Measurements from ENCODE around the gene ARHGAP23. TPM values are rescaled to one million over a fixed set of nuclear protein-coding genes. Genes with fewer than 3 reads are reported as not detected.
A peak's percentile ranks its signal among the peaks of the same experiment; 100 is the strongest.
"Not testable (repeated sequence)": the region's sequence is repeated elsewhere in the genome, so short reads cannot be mapped to it uniquely, and the experiment has no call there.

The ARHGAP23 gene
- total and polyA plus RNA-seq, 7 donors, result 0.69 to 42.1 (median 11.2) TPM

DNA sequence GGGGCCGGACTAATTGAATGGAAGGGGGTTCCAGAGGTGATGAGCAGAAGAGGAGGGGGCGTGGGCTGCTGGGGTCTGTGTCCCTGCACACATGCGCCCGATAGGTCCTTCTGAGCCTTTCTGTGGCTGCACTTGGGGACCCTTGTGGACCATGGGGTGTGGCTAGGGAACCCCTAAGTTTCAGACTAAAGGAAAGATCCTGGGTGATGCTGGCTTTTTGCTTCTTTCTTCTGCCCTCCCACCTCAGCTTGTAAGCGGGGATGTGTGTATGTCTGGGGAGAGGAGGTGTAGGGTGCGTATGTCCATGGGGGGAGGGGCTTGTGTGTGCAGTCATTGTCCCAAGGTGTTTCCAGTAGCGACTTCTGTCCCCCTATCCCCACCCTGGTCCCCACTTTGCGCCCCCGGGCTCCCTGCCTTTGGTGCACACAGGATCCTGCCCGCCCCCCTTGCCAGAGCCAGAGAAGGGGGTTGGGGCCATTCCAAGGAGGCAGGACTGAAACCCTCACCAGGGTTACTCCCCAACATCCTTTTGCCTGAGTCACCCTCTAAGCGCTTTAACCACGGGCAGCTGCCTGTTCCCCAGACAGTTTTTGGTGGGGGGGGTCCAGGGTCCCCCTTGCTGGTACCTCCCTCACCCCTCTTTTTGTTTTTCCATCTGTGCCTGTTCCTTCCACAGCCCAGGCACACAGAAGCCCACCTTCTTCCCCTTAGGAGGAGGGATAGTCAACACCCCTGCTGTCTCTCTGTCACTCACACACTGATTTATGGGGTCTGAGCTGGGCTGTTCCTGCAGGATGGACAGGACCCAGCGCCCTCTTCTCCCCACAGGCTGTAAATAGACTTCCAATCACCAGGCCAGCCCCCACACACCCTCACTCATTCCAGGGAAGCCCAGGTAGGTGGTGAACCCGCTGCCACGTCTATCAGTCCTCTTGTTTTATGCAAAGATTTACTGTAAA lies 83.2 kb downstream of the ARHGAP23 start:
- Histone ChIP-seq H3K9me3 (no peaks in the 10 kb centered on the region), H3K36me3 (peaks cover 2 to 14% (median 13%) of the 10 kb centered on the region in 4 donors), H3K4me1 (peaks cover 0 to 38% (median 27%) of the 10 kb centered on the region in 4 donors), H3K4me3 (no peak overlapping the region), H3K27ac (no peak overlapping the region), H3K27me3 (no peaks in the 10 kb centered on the region)
- TF ChIP-seq, protein P1, sequence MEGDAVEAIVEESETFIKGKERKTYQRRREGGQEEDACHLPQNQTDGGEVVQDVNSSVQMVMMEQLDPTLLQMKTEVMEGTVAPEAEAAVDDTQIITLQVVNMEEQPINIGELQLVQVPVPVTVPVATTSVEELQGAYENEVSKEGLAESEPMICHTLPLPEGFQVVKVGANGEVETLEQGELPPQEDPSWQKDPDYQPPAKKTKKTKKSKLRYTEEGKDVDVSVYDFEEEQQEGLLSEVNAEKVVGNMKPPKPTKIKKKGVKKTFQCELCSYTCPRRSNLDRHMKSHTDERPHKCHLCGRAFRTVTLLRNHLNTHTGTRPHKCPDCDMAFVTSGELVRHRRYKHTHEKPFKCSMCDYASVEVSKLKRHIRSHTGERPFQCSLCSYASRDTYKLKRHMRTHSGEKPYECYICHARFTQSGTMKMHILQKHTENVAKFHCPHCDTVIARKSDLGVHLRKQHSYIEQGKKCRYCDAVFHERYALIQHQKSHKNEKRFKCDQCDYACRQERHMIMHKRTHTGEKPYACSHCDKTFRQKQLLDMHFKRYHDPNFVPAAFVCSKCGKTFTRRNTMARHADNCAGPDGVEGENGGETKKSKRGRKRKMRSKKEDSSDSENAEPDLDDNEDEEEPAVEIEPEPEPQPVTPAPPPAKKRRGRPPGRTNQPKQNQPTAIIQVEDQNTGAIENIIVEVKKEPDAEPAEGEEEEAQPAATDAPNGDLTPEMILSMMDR (IDR thresholded peaks at IDR 0.05), result no peak
- no peak for TF ChIP-seq POLR2A (IDR thresholded peaks at IDR 0.05)
- no peak for TF ChIP-seq POLR2AphosphoS5 (IDR thresholded peaks at IDR 0.05)
- no peak for TF ChIP-seq EP300 (IDR thresholded peaks at IDR 0.05)
- no peak for DNase-seq
- intact Hi-C loops (cut with DNase I), result loop anchor here (5.0 kb wide), 1 partner anchor 156 kb away; no protein-coding TSS in a partner anchor
- WGBS, 2 donors, result 53 to 73% methylated on average over 15 of the region's 15 CpGs

DNA sequence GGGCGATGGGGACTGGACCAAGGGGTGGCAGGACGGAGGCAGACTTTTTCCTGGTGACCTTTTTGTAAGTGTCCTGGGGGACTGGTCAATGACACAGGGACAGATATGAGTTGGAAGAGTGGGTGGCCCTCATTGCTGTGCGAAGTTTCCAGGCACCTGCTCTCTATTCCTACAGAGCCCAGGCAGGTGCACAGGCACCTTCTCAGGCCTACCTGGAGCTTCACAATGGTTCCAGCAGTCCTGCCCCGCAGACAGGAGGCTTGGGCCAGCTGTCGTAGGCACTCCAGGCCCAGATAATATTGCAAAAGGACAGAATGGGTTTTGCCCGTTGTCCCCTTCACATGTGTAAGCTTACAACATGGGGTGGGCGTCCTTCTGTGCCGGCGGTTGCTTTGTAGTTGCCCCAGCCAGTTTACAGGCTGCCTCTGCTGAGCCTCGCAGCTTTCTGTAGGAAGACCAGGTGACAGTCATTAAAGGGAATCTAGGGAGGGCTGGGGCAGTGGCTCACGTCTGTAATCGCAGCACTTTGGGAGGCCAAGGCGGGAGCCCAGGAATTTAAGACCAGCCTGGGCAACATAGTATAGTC lies 84.3 kb downstream of the ARHGAP23 start:
- Histone ChIP-seq H3K27ac (no peak overlapping the region), H3K9me3 (no peaks in the 10 kb centered on the region), H3K4me1 (peaks cover 0 to 35% (median 27%) of the 10 kb centered on the region in 4 donors), H3K4me3 (no peak overlapping the region), H3K36me3 (peaks cover 0 to 3% (median 3%) of the 10 kb centered on the region in 4 donors), H3K27me3 (no peaks in the 10 kb centered on the region)
- intact Hi-C loops (cut with DNase I), result loop anchor here (5.0 kb wide), 1 partner anchor 155 kb away; no protein-coding TSS in a partner anchor
- TF ChIP-seq POLR2AphosphoS5 (IDR thresholded peaks at IDR 0.05) (no peak), POLR2A (IDR thresholded peaks at IDR 0.05) (no peak)
- 82 to 83% methylated on average over 13 of the region's 13 CpGs for WGBS, 2 donors
- DNase-seq, result no peak

DNA sequence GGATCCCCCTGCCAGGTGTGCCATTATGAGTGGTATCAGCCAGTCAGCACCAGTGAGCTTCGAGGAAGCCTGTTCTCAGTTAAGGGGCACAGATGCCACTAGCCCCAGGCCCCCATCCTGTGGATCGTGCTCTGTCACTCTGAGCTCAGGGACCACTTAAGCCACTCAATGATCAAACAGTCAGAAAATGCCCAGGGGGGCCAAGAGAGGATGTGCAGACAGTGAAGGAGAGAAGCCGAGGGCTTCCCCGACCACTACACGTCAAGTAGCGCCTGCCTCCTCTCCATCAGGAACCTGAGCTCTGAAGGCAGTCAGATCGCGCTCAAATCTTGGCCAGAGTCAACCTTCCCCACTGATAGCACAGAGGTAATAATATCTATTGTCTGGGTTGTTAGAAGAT lies 98.3 kb downstream of the ARHGAP23 start:
- H3K27ac ChIP-seq; DNase-seq; H3K4me1 ChIP-seq; intact Hi-C loops (cut with DNase I); H3K36me3 ChIP-seq; H3K9me3 ChIP-seq; H3K4me3 ChIP-seq: not testable (repeated sequence)
- 68 to 71% methylated on average over 8 of the region's 8 CpGs for WGBS, 2 donors
- H3K27me3 ChIP-seq, result peaks cover 6 to 22% (median 15%) of the 10 kb centered on the region in 3 donors

DNA sequence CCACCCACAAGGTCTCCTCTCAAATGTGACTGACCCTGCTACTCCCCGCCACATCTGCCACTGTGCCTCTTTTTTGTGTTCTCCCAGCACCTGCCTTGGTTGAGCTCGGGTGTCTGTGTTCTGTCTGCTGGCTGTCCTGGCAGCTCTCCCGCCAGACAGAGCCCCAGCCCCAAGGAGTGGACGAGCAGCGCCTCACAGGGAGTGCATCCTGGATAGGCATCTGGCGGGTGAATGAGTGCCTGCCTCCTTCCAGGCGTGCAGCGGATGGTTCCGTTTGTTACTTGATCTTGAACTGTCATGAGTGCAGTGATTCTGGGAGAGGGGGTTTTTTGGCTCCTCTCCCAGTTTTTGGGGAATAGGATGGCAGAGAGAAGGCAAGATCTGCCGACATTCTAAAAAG lies 99.9 kb downstream of the ARHGAP23 start:
- 32 to 38% methylated on average over 10 of the region's 10 CpGs for WGBS, 2 donors
- H3K4me1 ChIP-seq; H3K4me3 ChIP-seq; DNase-seq; H3K9me3 ChIP-seq; H3K36me3 ChIP-seq; H3K27ac ChIP-seq; intact Hi-C loops (cut with DNase I): not testable (repeated sequence)
- peaks cover 6 to 39% (median 31%) of the 10 kb centered on the region in 3 donors for H3K27me3 ChIP-seq
- peak in 1 of 4 donors; percentile 52 for TF ChIP-seq POLR2AphosphoS5 (IDR thresholded peaks at IDR 0.05)

DNA sequence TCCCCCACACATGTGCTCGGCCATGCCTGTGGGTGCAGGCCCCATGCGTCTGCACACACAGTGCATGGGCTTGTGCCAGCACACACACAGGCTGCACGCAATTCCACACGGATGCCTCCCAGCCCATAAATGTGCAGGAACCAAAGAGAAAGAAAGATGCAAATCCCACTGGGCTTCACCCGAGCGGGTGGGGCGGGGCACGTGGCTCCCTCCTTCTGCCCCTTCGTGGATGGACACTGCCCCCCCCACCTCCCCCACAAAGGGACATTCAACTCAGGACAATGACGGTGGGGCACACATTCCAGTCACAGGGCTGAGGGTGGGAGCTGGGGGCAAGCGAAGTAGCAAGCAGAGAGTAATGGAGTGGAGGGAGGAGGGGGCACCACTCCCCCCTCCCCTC lies 102.6 kb downstream of the ARHGAP23 start:
- H3K27me3 ChIP-seq, result peaks cover 6 to 65% (median 41%) of the 10 kb centered on the region in 3 donors
- 9 to 55% methylated on average over 10 of the region's 11 CpGs for whole genome bisulfite sequencing, 2 donors
- DNase-seq; H3K36me3 ChIP-seq; H3K9me3 ChIP-seq; H3K4me1 ChIP-seq; intact Hi-C loops (cut with DNase I); H3K4me3 ChIP-seq; H3K27ac ChIP-seq: not testable (repeated sequence)

DNA sequence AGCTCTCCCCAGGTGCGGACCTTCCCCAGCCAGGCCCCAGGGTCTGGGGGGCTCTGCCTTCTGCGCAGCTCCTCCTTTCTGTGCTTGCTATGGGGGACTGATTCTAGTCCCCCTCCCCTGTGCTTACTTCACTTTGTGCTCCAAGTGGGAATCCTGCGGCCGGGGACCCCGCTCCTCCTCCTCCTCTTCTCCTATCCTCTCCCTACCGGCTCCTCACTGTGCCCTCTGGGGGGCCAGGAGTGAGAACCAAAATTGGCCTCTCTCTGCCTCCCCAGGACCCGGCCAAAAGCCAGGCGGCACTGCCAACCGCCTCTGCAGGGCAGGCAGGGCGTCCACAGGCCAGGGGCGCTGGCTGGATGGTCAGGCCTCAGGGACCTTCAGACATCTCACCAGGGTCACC lies 103.5 kb downstream of the ARHGAP23 start:
- intact Hi-C loops (cut with DNase I); H3K9me3 ChIP-seq; DNase-seq; H3K4me1 ChIP-seq; H3K4me3 ChIP-seq; H3K36me3 ChIP-seq; H3K27ac ChIP-seq: not testable (repeated sequence)
- H3K27me3 ChIP-seq, result peaks cover 6 to 74% (median 41%) of the 10 kb centered on the region in 3 donors
- WGBS, 2 donors, result 75 to 85% methylated on average over 11 of the region's 11 CpGs

DNA sequence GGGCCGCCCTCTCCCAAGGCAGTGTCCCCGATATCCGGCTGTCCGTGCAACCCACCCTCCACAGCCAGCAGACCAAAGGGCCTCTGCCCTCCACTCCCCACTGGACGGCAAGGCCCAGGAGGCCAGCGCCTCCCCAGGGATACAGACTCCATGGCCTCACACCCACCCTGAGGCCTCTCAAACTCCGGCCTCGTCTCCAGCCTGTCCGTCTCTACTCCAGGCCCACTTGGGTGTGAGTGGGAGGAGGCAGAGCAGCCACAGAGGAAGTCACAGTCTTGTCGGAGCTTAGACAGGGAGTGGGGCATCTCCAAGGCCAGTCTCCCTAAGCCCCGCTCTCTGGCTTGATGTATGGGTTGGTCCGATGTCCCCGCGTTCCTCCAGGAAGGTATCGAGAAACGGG lies 104.2 kb downstream of the ARHGAP23 start:
- Histone ChIP-seq H3K36me3 (no peaks in the 10 kb centered on the region), H3K27me3 (peaks cover 6 to 81% (median 41%) of the 10 kb centered on the region in 3 donors), H3K4me1 (peaks cover 0 to 8% (median 4%) of the 10 kb centered on the region in 4 donors), H3K27ac (no peak overlapping the region), H3K4me3 (no peak overlapping the region), H3K9me3 (no peaks in the 10 kb centered on the region)
- WGBS, 2 donors, result 74 to 78% methylated on average over 16 of the region's 16 CpGs
- DNase-seq, result no peak
- intact Hi-C loops (cut with DNase I), result no loop called here
- TF ChIP-seq POLR2AphosphoS5 (IDR thresholded peaks at IDR 0.05) (no peak), EP300 (IDR thresholded peaks at IDR 0.05) (no peak), POLR2A (IDR thresholded peaks at IDR 0.05) (no peak)
- TF ChIP-seq, protein P1 (IDR thresholded peaks at IDR 0.05), result no peak
